B cell (primary cell): ENCODE measurements around the gene TTLL11. TPM values are rescaled to one million over a fixed set of nuclear protein-coding genes. Genes with fewer than 3 reads are reported as not detected.

Experiments used
- ATAC-seq: fragments of 200-7000 bp; cut with Tn5 transposase; one replicate; pipeline ENCODE4 v1.10.0; 2021; ENCODE audit warnings: low read depth, mild to moderate bottlenecking, moderate number of reproducible peaks, moderate library complexity
- CTCF ChIA-PET: fragments of 350-600 bp; sonication (Branson Sonifier 250); formaldehyde crosslinking; loops from one replicate; lab custom pipeline; 2021; ENCODE audit warnings: antibody characterized with exemption, inconsistent platforms; lab: Charles Lee
- POLR2A ChIA-PET: fragments of 350-600 bp; sonication (Branson Sonifier 250); formaldehyde crosslinking; loops from one replicate; lab custom pipeline; 2021; ENCODE audit warnings: antibody characterized with exemption; lab: Charles Lee
- DNase-seq: peaks from one replicate; pipeline ENCODE4 v3.0.0; 2013
- H2AFZ ChIP-seq: 2 replicates; pipeline ENCODE4 v1.6.1; 2012; ENCODE audit warnings: mild to moderate bottlenecking, low read depth, low read length; ENCODE audit not compliant: insufficient read depth, poor library complexity, severe bottlenecking
- H3K27ac ChIP-seq, 2 donors: 1 replicate in 1 of 2; 2 replicates in 1 of 2; pipeline ENCODE4 v1.5.1; 2012 to 2013; ENCODE audit warnings: low read length in 2 of 2, mild to moderate bottlenecking in 2 of 2, moderate library complexity in 1 of 2
- H3K27me3 ChIP-seq, 4 experiments: fragments of 200-600 bp in 1 of 4; sonication (generic) in 1 of 4; replicated peaks in 1 of 4; 1 replicate in 2 of 4; 2 replicates in 2 of 4; pipeline versions ENCODE4 v1.6.1 to v1.7.0; 2013 to 2016; ENCODE audit warnings: low read length in 3 of 4, mild to moderate bottlenecking in 2 of 4, mixed read lengths in 1 of 4, moderate library complexity in 1 of 4; ENCODE audit not compliant: insufficient read depth in 4 of 4, control insufficient read depth in 3 of 4; ENCODE audit errors: control extremely low read depth in 1 of 4
- H3K36me3 ChIP-seq, 2 experiments: replicated peaks in 1 of 2; 1 replicate in 1 of 2; 2 replicates in 1 of 2; pipeline versions ENCODE4 v1.6.1 to v1.7.1; 2013; ENCODE audit warnings: low read length in 1 of 2; ENCODE audit not compliant: insufficient read depth in 2 of 2, control insufficient read depth in 1 of 2; ENCODE audit errors: control extremely low read depth in 1 of 2, extremely low read depth in 1 of 2
- H3K4me1 ChIP-seq, 2 donors: fragments of 200-600 bp in 1 of 2; sonication (generic) in 1 of 2; 1 replicate in 1 of 2; 2 replicates in 1 of 2; pipeline versions ENCODE4 v1.5.1 to v1.6.1; 2013 to 2017; ENCODE audit warnings: low read length in 2 of 2; ENCODE audit not compliant: control insufficient read depth in 2 of 2, insufficient read depth in 2 of 2
- H3K4me2 ChIP-seq: replicated peaks from 2 replicates; pipeline ENCODE3; 2012; ENCODE audit warnings: mild to moderate bottlenecking, low read depth, low read length; ENCODE audit not compliant: poor library complexity, severe bottlenecking
- H3K4me3 ChIP-seq, 5 experiments: fragments of 200-600 bp in 1 of 5; sonication (generic) in 1 of 5; 1 replicate in 3 of 5; 2 replicates in 2 of 5; pipeline versions ENCODE4 v1.5.1 to v1.7.0; 2011 to 2016; ENCODE audit warnings: low read length in 4 of 5, mild to moderate bottlenecking in 4 of 5, low read depth in 2 of 5, control low read depth in 1 of 5, moderate library complexity in 1 of 5; ENCODE audit not compliant: insufficient read depth in 1 of 5; ENCODE audit errors: control extremely low read depth in 1 of 5, extremely low read depth in 1 of 5
- H3K79me2 ChIP-seq: fragments of 200-600 bp; sonication (generic); one replicate; pipeline ENCODE4 v1.6.0; 2016; ENCODE audit warnings: low read length; ENCODE audit not compliant: control insufficient read depth, insufficient read depth
- H3K9ac ChIP-seq: fragments of 200-600 bp; sonication (generic); 2 replicates; pipeline ENCODE4 v1.6.1; 2017; ENCODE audit warnings: mild to moderate bottlenecking, low read length, moderate library complexity
- H3K9me3 ChIP-seq, 3 donors: one replicate each; pipeline versions ENCODE4 v1.6.1 to v1.7.1; 2013; ENCODE audit warnings: low read length in 2 of 3; ENCODE audit not compliant: control insufficient read depth in 2 of 3, insufficient read depth in 1 of 3; ENCODE audit errors: control extremely low read depth in 1 of 3
- H4K20me1 ChIP-seq: 2 replicates; pipeline ENCODE4 v1.6.0; 2012; ENCODE audit warnings: mild to moderate bottlenecking, low read length; ENCODE audit not compliant: insufficient read depth, control insufficient read depth, poor library complexity, severe bottlenecking
- H3K27ac Mint-ChIP-seq: one replicate; pipeline ENCODE4 v1.8.0; 2021; ENCODE audit warnings: mixed read lengths
- H3K27me3 Mint-ChIP-seq: one replicate; pipeline ENCODE4 v1.8.0; 2021; ENCODE audit warnings: mixed read lengths
- H3K4me1 Mint-ChIP-seq: one replicate; pipeline ENCODE4 v1.8.0; 2021; ENCODE audit warnings: mixed read lengths
- H3K4me3 Mint-ChIP-seq: one replicate; pipeline ENCODE4 v1.8.0; 2021; ENCODE audit warnings: mixed read lengths
- H3K9me3 Mint-ChIP-seq: one replicate; pipeline ENCODE4 v1.8.0; 2022; ENCODE audit warnings: mixed read lengths; ENCODE audit not compliant: insufficient read depth
- EZH2 ChIP-seq: IDR thresholded peaks from 2 replicates; pipeline ENCODE4 v1.6.1; 2012; ENCODE audit warnings: borderline replicate concordance, low read depth, mild to moderate bottlenecking, moderate library complexity, low read length; ENCODE audit not compliant: insufficient read depth, poor library complexity, severe bottlenecking
- WGBS: methylation state at CpG from one replicate; pipeline ENCODE4 v1.1.5; 2013; ENCODE audit warnings: missing lambda C conversion rate; ENCODE audit not compliant: insufficient coverage; 5-methylcytosine and 5-hydroxymethylcytosine counted together
- intact Hi-C: fragments of 100-400 bp; cut with micrococcal nuclease; formaldehyde crosslinking; loops from one replicate; pipeline ENCODE4 v1.10.0; 2022
- polyA plus RNA-seq: library from polyadenylated mRNA; depleted of rRNA; stranded (reverse); fragments of >200 nt; gene quantifications from 2 replicates; pipeline ENCODE4 v1.2.3, GENCODE V29; 2012
- total RNA-seq, 2 donors: library from RNA; stranded (reverse); fragments of 120-200 nt in 1 of 2; gene quantifications; 1 replicate in 1 of 2; 2 replicates in 1 of 2; pipeline versions ENCODE4 v1.2.3 to v1.2.4, GENCODE V29; 2013 to 2022
- TF ChIP-seq, protein P1 (sequence below): fragments of 200-600 bp; IDR thresholded peaks from one replicate; pipeline ENCODE4 v1.8.0; 2022; ENCODE audit warnings: antibody characterized with exemption, mild to moderate bottlenecking

TTLL11 gene
- total and polyA plus RNA-seq, 2 donors (not counting 1 experiment from before 2014, with no cell fraction given): 3.6 to 3.8 TPM

DNA sequence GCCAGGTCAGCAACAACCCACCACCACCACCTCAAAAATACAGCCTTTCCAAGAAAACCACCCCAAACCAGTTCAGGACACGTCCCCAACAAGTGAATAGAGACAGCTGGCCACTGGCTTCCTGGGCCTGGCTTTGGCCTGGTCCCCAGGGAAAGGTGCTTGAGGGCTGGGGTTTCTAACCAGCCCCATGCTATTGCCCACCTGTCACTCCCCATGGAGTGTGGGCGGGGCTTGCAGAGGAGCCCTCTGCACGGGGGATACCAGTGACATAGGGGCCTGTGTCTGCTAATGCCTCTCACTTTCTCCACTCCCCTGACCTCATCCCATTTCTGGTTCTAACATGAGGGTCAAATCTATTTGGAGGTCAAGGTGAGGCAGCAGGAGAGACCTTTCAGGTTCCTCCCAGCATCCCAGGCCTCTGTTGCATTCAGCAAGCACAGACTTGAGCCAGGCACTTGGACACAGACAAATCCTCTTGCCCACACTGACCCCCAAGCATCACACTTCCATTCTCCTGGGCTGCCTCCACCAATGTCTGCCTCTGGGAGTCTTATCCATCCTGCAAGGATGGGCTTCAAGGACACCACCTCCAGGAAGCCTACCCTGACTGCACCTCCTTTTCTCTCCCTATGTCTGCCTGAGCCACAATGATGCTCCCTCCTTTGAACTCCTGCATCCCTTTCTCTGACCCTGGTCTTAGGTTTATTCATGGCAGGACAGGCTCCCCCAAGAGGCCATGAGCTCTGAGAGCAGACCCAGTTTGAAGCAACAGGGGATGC, 16.1 kb upstream of the TTLL11 start:
- Histone ChIP-seq H3K9me3 (peaks cover 0 to 9% (median 2%) of the 10 kb centered on the region in 3 donors), H2AFZ (no peak overlapping the region), H3K4me3 (no peak overlapping the region), H3K27me3 (peaks cover 0 to 2% (median 0%) of the 10 kb centered on the region in 4 experiments), H3K36me3 (no peaks in the 10 kb centered on the region), H3K27ac (no peak overlapping the region), H4K20me1 (no peaks in the 10 kb centered on the region), H3K4me2 (no peak overlapping the region), H3K4me1 (no peaks in the 10 kb centered on the region), H3K9ac (no peak overlapping the region), H3K79me2 (no peaks in the 10 kb centered on the region)
- no peak for DNase-seq
- TF ChIP-seq, protein P1, sequence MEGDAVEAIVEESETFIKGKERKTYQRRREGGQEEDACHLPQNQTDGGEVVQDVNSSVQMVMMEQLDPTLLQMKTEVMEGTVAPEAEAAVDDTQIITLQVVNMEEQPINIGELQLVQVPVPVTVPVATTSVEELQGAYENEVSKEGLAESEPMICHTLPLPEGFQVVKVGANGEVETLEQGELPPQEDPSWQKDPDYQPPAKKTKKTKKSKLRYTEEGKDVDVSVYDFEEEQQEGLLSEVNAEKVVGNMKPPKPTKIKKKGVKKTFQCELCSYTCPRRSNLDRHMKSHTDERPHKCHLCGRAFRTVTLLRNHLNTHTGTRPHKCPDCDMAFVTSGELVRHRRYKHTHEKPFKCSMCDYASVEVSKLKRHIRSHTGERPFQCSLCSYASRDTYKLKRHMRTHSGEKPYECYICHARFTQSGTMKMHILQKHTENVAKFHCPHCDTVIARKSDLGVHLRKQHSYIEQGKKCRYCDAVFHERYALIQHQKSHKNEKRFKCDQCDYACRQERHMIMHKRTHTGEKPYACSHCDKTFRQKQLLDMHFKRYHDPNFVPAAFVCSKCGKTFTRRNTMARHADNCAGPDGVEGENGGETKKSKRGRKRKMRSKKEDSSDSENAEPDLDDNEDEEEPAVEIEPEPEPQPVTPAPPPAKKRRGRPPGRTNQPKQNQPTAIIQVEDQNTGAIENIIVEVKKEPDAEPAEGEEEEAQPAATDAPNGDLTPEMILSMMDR: no peak
- TF ChIP-seq EZH2: no peak
- intact Hi-C loops: no loop called here
- Mint-ChIP-seq H3K27ac (no peak overlapping the region), H3K27me3 (peaks cover 7% of the 10 kb centered on the region), H3K9me3 (peaks cover 2% of the 10 kb centered on the region), H3K4me3 (no peak overlapping the region), H3K4me1 (no peaks in the 10 kb centered on the region)
- CTCF ChIA-PET: interaction anchor here (1.4 to 5.5 kb wide), 2 partner anchors 11 to 241 kb away, joined by 3 to 29 read pairs; no protein-coding TSS in a partner anchor
- WGBS: 86% methylated on average over 1 of the region's 3 CpGs
- POLR2A ChIA-PET: no interaction called here
- no peak for ATAC-seq

DNA sequence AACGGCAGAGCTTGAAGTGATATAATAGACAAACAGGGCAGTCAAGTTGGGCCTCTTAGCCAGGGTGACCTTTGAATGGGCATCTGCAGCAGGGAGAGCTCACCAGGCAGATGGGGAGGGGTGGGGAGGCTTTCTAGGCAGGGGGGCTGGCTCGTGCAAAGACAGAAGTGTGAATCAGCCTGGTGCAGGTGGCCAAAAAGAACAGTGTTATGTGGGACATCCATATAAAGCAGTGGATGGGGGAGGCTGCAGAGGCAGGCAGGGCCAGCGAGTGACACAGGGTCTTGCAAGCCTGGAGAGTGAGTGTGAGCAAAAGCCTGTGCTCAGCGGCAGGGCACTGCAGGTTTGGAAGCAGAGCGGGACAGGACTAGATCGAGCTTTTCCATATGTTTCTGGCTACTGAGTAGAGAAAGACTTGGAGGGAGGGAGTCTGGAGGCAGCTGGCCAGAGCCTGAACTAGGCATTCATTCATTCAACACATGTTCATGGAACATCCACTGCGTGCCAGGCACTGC, 14.2 kb upstream of the TTLL11 start:
- Histone ChIP-seq H3K79me2 (no peaks in the 10 kb centered on the region), H3K9me3 (peaks cover 5 to 12% (median 6%) of the 10 kb centered on the region in 3 donors), H2AFZ (no peak overlapping the region), H3K27me3 (no peaks in the 10 kb centered on the region), H4K20me1 (no peaks in the 10 kb centered on the region), H3K4me1 (no peaks in the 10 kb centered on the region), H3K27ac (no peak overlapping the region), H3K9ac (no peak overlapping the region), H3K36me3 (no peaks in the 10 kb centered on the region), H3K4me3 (no peak overlapping the region), H3K4me2 (no peak overlapping the region)
- Mint-ChIP-seq H3K27me3 (peaks cover 7% of the 10 kb centered on the region), H3K27ac (no peak overlapping the region), H3K4me1 (no peaks in the 10 kb centered on the region), H3K9me3 (peaks cover 7% of the 10 kb centered on the region), H3K4me3 (no peak overlapping the region)
- CTCF ChIA-PET: interaction anchor here (1.0 to 5.5 kb wide), 5 partner anchors 9 to 244 kb away, joined by 3 to 29 read pairs (median 7); no protein-coding TSS in a partner anchor
- WGBS: 86% methylated on average over 4 of the region's 7 CpGs
- POLR2A ChIA-PET: no interaction called here
- intact Hi-C loops: no loop called here
- ATAC-seq (no peak), DNase-seq (no peak)
- TF ChIP-seq, protein P1: no peak
- TF ChIP-seq EZH2: no peak
